ENCODE results near the gene NEK7.
"Not testable (repeated sequence)": the region's sequence is repeated elsewhere in the genome, so short reads cannot be mapped to it uniquely, and the experiment has no call there.

The NEK7 gene

GRCh38 chr1:198187973-198188588, 31.3 kb downstream of the NEK7 start:
- TF ChIP-seq CTCF (conservative IDR thresholded peaks at IDR 0.05) (no peak), ZFX (IDR thresholded peaks at IDR 0.05) (no peak)
- H3K27ac ChIP-seq = no peak overlapping the region

- TF ChIP-seq CTCF (conservative IDR thresholded peaks at IDR 0.05) (no peak), ZFX (IDR thresholded peaks at IDR 0.05) (no peak)
- no peak overlapping the region for H3K27ac ChIP-seq
Measured at GRCh38 chr1:198191117-198191516, 34.3 kb downstream of the NEK7 start.

- H3K27ac ChIP-seq = not testable (repeated sequence)
Measured at GRCh38 chr1:198193871-198194270, 37.1 kb downstream of the NEK7 start.

GRCh38 chr1:198196630-198197029, 39.8 kb downstream of the NEK7 start:
- TF ChIP-seq ZFX (IDR thresholded peaks at IDR 0.05) = no peak
- TF ChIP-seq CTCF (conservative IDR thresholded peaks at IDR 0.05) = no peak
- no peak overlapping the region for H3K27ac ChIP-seq

GRCh38 chr1:198197285-198197684, 40.5 kb downstream of the NEK7 start:
- no peak overlapping the region for H3K27ac ChIP-seq
- TF ChIP-seq CTCF (conservative IDR thresholded peaks at IDR 0.05) (no peak), ZFX (IDR thresholded peaks at IDR 0.05) (no peak)

GRCh38 chr1:198199105-198199504, 42.3 kb downstream of the NEK7 start:
- no peak overlapping the region for H3K27ac ChIP-seq
- TF ChIP-seq ZFX (IDR thresholded peaks at IDR 0.05) (no peak), CTCF (conservative IDR thresholded peaks at IDR 0.05) (no peak)

- no peak overlapping the region for H3K27ac ChIP-seq
- no peak for TF ChIP-seq ZFX (IDR thresholded peaks at IDR 0.05)
- no peak for TF ChIP-seq CTCF (conservative IDR thresholded peaks at IDR 0.05)
Measured at GRCh38 chr1:198201956-198202784, 45.4 kb downstream of the NEK7 start.

Measured in C4-2B (cell line).